NCI-H345 treated with DMSO at 0.1 percent for 48 hours (cell line): ENCODE results near the gene ALAS1.

ENCODE experiments used
- DNase-seq: peaks from one replicate; lab custom pipeline; 2025; ENCODE audit not compliant: unreplicated experiment; lab: John Stamatoyannopoulos, UW

ALAS1 gene

DNA sequence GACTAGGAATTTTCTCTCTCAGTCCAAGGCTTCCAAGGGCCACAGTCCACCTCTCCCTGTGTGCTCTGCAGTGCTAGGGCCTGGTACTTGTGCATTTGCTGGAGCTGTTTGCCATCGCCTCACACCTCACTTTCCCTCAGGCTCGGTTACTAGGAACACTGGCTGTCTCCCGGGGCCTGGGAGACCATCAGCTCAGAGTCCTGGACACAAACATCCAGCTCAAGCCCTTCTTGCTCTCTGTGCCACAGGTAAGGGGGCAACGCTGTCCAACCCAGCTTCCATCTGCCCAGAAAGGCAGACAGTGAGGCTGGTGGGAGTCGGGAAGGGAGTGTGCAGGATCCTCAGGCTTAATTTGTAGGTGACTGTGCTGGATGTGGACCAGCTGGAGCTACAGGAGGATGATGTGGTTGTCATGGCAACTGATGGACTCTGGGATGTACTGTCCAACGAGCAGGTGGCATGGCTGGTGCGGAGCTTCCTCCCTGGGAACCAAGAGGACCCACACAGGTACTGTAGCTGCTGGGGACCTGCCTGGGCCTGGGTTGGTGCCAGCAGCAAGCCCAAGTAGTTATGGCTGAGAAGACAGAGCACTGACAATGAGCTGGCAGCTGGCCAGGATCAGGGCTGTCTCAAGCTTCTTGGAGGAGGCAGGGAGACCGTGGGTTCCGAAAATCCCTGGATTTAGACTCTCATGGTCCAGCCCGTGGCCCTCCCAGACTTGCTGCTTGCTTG, 51.0 kb downstream of the ALAS1 start:
- no peak for DNase-seq

DNA sequence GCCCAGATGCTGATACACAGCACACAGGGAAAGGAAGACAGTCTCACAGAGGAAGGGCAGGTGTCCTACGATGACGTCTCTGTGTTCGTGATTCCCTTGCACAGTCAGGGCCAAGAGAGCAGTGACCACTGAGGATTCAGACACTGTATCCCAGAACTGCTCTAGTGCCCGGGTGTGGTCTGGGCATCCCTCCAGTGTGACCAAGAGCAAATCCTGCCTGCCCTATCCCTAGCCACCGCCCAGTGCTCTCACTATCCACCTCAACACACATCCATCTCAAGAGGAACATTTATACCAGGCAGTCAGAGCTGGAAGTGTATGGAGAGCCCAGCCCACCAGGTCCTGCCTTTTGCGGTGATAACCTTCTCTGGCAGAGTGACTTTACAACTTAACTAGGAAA, 51.7 kb downstream of the ALAS1 start:
- no peak for DNase-seq

DNA sequence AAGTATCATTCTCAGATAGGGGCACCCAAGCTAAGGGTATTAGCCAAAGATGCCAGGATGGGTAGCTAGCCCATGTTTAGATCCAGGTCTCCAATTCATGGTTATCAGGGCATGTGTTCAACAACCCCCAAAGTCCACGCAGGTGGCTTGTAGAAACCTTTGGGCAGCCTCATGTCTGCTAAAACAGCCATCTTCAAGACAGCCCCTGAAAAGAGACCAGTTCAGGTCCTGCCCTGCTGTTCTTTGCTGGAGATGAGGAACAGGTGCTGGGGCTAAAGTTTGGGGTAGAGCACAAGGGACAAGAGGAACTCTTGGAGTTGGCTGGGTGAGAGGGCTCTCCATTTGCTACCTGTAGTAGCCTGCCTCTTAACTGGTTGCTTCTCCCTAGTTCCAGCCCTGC, 52.2 kb downstream of the ALAS1 start:
- no peak for DNase-seq

DNA sequence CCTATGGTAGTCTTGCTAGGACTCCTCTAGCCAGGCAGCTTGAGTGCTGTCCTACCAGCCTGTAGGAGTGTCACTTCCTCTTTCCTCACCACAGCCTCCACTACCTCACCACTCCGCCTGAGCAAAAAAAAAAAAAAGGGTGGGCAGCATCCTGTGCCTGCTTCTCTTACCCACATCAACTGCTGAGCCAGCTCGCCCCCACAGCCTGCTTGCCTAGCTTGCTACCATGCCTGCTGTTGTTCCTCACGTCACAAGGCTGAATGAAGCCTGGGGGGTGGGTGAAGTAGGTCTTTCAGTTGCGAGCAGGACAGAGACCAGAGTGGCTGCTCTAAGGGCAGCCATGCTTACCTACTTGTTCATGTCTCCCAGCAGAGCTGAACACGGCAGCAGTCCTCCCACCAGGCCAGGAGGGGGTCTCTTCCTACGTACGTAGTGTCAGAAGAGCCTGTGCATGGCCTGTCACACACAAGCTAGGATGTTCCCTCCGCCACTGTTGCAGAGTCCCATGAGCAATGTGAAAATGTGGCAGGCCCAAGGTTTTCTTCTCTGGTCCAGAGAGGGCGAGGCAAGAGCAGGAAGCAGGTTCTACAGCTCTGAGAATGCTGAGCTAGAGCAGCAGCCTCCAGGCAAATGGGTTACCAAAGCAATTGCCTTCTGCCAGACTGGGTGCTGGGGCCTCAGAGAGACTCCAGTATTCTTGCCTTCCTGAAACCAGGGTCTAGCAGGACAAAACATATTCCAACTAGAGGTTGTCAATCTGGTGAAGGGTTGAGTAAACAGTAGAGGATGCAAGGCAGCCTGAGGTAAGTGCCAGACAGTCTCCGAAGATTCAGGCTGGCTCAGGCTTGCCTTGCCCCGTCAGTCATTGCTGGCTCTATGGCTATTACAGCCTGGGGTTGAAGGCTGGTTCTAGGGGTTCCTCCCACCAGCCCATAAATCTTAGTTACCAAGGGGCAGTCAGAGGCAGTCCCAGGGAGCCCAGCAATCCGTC, 55.6 kb downstream of the ALAS1 start:
- no peak for DNase-seq

DNA sequence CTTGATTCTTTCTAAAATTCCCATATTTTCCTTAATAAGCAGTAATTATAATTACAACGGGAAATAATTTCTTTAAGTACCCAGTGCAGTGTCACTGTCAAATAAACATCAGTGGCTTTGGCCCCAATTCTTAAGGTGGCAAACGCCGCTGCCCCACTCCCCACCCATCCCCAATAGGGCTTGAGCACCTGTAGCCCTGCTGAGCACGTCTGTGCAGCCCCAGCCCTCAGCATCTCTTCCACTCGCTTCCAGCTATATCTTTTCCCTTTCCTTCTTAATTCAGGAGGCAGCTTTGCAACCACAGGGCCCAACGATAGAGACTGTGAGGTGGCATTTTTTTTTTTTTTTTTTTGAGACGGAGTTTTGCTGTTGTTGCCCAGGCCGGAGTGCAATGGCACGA, 56.6 kb downstream of the ALAS1 start:
- no peak for DNase-seq

DNA sequence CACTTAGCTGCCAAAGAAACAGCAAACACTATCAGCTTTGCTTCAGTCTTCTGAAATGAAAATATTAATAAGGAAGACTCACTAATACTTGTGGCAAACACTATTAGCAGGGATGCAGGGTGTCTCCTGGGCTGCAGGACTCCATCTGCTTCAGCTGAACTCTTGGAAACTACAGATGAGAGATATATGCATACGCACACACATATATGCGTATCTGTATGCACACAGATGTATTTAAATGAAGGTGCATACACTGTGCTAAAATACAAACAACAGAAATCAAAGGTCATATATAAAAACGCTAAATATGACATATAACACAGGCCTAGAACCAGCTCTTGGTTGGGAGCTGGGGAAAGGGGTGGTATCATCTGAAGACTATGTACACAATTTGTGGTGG, 58.2 kb downstream of the ALAS1 start:
- DNase-seq: no peak

DNA sequence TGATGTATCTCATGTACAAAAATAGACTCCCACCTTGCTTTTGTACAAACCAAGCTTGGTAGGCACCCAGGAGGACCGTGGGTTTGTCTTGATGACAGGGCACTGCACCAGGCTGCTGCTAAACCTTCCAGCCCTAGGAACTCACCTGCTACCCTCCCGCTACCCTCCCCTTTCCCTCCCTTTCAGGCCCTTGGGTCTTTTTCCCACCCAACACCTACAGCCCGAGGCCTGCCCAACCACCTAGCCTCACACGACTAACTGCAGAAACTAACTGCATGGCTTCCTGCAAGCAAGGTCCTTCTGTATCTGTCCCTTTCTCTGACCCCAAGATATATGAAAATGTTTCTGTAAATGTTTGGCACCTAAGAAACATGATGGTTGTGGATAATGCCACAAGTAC, 58.7 kb downstream of the ALAS1 start:
- no peak for DNase-seq

DNA sequence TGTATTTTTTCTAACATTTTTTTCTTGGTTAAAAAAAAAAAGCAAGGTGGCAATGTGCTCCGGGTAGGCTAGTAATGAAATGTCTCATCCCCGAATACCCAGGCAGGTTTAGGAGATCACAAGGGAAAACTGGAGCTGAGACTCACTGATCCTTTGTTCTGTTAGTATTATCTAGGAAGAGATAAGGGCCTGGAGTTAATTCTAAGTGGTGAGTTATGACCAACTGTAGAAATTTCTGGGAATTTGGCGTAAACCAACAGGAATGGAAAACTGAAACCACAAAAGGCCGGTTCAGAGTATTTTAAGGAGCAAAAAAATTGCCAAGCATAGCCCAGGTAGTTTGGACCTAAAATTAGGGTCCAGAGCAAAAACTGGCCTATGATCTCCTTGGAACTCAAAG, 60.0 kb downstream of the ALAS1 start:
- no peak for DNase-seq

DNA sequence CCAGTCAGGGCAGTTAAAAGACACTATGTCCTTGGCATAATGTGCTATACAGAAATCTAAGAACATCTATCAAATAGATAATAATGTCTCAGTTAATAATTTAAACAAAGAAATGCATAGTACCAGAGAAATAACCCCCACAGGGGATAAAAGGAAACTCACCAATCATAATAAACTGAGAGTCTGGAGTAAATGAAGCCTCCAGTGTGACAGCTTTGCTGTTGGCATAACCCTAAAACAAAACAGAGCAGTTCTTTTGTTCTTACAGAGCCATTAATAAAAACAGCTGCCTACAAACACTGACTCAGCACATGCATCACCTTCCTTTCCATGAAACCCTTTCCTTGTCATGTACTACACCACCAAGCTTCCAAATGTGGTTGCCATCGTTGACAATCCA, 61.1 kb downstream of the ALAS1 start:
- DNase-seq: no peak

DNA sequence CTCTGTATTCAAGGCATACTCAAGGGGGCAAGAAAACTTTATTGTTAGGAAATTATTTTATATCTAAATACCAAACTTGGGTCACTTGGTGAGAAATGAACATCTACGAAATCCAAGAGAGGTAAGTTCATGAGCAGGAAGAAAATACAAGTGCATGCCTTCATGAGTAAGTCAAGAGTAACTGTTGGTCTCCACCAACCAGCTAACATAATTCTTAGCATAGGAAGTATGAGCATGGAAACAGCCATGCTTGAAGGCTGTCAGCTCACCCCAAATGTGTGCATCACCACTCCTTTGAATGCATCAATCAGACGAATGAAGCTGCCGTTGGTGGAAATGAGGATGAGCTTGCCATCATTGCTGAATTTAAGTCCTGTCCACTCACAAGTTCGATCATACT, 61.5 kb downstream of the ALAS1 start:
- no peak for DNase-seq

DNA sequence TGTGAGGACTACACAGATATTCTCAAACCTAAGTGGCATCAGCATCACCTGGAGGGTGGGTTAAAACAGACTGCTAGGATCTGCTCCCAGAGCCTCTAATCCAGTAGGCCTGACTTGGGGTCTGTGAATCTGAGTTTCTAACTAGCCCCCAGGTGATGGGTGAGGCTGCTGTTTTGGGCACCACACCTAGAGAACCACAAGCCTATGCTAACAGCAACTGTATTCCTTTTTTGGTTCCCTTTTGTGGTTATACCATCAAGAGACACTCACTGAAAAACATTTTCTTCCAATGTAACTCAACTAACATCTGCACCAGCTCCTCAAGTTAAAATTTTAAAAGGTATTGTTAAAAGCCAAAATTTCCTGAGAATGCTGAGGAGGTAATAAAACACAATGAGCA, 64.5 kb downstream of the ALAS1 start:
- no peak for DNase-seq
